Measurements from ENCODE around the gene FOXL2.

Gene FOXL2

DNA sequence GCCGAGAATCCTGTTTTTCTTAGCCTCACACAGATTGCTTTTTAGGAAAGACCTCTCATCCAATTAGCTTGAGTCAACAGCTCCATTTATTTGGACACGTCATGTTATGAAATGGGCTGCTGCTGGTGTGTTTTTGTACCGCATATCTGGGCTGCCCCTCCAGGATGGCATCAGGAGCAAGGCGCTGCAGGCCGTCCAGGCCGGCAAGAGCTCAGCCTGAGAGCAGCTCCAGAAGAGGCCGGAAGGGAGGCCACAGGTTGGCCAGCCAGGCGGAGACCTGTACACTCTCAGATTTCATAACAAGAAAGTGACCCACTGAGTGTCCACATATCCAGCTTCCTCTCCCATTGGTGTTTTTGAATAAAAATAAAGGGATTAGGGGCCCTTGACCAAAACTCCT lies 28.4 kb upstream of the FOXL2 start:
- TF ChIP-seq, protein P1, sequence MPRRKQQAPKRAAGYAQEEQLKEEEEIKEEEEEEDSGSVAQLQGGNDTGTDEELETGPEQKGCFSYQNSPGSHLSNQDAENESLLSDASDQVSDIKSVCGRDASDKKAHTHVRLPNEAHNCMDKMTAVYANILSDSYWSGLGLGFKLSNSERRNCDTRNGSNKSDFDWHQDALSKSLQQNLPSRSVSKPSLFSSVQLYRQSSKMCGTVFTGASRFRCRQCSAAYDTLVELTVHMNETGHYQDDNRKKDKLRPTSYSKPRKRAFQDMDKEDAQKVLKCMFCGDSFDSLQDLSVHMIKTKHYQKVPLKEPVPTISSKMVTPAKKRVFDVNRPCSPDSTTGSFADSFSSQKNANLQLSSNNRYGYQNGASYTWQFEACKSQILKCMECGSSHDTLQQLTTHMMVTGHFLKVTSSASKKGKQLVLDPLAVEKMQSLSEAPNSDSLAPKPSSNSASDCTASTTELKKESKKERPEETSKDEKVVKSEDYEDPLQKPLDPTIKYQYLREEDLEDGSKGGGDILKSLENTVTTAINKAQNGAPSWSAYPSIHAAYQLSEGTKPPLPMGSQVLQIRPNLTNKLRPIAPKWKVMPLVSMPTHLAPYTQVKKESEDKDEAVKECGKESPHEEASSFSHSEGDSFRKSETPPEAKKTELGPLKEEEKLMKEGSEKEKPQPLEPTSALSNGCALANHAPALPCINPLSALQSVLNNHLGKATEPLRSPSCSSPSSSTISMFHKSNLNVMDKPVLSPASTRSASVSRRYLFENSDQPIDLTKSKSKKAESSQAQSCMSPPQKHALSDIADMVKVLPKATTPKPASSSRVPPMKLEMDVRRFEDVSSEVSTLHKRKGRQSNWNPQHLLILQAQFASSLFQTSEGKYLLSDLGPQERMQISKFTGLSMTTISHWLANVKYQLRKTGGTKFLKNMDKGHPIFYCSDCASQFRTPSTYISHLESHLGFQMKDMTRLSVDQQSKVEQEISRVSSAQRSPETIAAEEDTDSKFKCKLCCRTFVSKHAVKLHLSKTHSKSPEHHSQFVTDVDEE (CRISPR knock-in tag; IDR thresholded peaks at IDR 0.05), result no peak
- TF ChIP-seq, protein P2, sequence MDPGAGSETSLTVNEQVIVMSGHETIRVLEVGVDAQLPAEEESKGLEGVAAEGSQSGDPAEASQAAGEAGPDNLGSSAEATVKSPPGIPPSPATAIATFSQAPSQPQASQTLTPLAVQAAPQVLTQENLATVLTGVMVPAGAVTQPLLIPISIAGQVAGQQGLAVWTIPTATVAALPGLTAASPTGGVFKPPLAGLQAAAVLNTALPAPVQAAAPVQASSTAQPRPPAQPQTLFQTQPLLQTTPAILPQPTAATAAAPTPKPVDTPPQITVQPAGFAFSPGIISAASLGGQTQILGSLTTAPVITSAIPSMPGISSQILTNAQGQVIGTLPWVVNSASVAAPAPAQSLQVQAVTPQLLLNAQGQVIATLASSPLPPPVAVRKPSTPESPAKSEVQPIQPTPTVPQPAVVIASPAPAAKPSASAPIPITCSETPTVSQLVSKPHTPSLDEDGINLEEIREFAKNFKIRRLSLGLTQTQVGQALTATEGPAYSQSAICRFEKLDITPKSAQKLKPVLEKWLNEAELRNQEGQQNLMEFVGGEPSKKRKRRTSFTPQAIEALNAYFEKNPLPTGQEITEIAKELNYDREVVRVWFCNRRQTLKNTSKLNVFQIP (CRISPR knock-in tag; IDR thresholded peaks at IDR 0.05; ENCODE audit: borderline replicate concordance, low read depth), result no peak
- no peak for TF ChIP-seq OSR1 (CRISPR knock-in tag; IDR thresholded peaks at IDR 0.05)
- no peak for TF ChIP-seq RARB (CRISPR knock-in tag; IDR thresholded peaks at IDR 0.05)
- TF ChIP-seq, protein P3, sequence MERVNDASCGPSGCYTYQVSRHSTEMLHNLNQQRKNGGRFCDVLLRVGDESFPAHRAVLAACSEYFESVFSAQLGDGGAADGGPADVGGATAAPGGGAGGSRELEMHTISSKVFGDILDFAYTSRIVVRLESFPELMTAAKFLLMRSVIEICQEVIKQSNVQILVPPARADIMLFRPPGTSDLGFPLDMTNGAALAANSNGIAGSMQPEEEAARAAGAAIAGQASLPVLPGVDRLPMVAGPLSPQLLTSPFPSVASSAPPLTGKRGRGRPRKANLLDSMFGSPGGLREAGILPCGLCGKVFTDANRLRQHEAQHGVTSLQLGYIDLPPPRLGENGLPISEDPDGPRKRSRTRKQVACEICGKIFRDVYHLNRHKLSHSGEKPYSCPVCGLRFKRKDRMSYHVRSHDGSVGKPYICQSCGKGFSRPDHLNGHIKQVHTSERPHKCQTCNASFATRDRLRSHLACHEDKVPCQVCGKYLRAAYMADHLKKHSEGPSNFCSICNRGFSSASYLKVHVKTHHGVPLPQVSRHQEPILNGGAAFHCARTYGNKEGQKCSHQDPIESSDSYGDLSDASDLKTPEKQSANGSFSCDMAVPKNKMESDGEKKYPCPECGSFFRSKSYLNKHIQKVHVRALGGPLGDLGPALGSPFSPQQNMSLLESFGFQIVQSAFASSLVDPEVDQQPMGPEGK (CRISPR knock-in tag; IDR thresholded peaks at IDR 0.05; ENCODE audit: borderline replicate concordance), result no peak
- TF ChIP-seq BACH2 (CRISPR knock-in tag; IDR thresholded peaks at IDR 0.05; ENCODE audit: borderline replicate concordance), result no peak
- TF ChIP-seq CSDC2 (CRISPR knock-in tag; IDR thresholded peaks at IDR 0.05), result no peak
- TF ChIP-seq TOX (CRISPR knock-in tag; IDR thresholded peaks at IDR 0.05; ENCODE audit: borderline replicate concordance), result no peak
- no peak for TF ChIP-seq ZNF565 (CRISPR knock-in tag; conservative IDR thresholded peaks at IDR 0.05; ENCODE audit: low read depth)
- no peak for TF ChIP-seq ZFP3 (CRISPR knock-in tag; IDR thresholded peaks at IDR 0.05)
- no peak for TF ChIP-seq PPARA (CRISPR knock-in tag; IDR thresholded peaks at IDR 0.05; ENCODE audit: borderline replicate concordance)
- ATAC-seq, result no peak

DNA sequence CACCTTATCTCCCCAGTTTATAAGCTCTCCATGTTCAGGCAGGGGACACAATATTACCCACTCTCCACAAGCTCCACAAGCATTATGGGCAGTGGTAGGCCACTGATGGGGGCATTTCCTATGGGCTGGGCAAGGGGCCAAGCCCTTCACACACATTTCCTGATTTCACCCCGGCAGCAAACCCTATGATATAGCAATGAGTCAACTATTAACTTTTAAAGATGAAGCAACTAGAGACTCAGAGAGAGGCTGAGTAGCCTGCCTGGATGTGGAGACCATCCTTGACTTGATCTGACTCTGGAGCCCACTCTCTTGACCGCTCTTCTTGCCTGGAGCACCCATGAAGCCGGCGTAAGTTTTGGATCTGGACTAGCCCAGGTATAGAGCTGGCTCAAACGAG lies 27.5 kb upstream of the FOXL2 start:
- no peak for ATAC-seq
- TF ChIP-seq, protein P3 (CRISPR knock-in tag; IDR thresholded peaks at IDR 0.05; ENCODE audit: borderline replicate concordance), result no peak
- TF ChIP-seq ZNF565 (CRISPR knock-in tag; conservative IDR thresholded peaks at IDR 0.05; ENCODE audit: low read depth), result no peak
- TF ChIP-seq ZFP30 (CRISPR knock-in tag; IDR thresholded peaks at IDR 0.05), result no peak
- no peak for TF ChIP-seq TCF4 (CRISPR knock-in tag; IDR thresholded peaks at IDR 0.05; ENCODE audit: borderline replicate concordance)
- TF ChIP-seq BACH2 (CRISPR knock-in tag; IDR thresholded peaks at IDR 0.05; ENCODE audit: borderline replicate concordance), result no peak
- TF ChIP-seq ISL1 (CRISPR knock-in tag; IDR thresholded peaks at IDR 0.05), result no peak
- TF ChIP-seq OSR1 (CRISPR knock-in tag; IDR thresholded peaks at IDR 0.05), result no peak
- TF ChIP-seq, protein P2 (CRISPR knock-in tag; IDR thresholded peaks at IDR 0.05; ENCODE audit: borderline replicate concordance, low read depth), result no peak
- no peak for TF ChIP-seq TOX (CRISPR knock-in tag; IDR thresholded peaks at IDR 0.05; ENCODE audit: borderline replicate concordance)

DNA sequence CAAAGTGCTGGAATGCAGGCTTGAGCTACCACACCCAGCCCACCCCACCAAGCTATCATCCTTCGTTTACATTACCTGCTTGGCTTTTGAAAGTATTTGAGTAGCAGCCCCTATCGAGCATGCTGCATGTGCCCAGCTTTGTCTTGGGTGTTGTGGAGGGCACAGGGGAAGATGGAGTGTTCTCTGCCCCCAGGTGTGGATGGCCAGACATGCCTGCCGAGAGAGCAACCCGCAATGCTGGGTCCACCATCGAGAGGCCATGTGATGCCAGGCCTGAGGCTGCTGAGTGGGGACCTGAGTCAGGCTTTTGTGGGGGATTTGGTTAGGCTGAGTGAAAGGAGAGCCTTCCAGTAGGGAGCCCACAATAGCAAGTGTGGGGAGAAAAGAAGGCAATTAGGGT lies 26.0 kb upstream of the FOXL2 start:
- ATAC-seq, result no peak
- no peak for TF ChIP-seq ARNTL (CRISPR knock-in tag; IDR thresholded peaks at IDR 0.05; ENCODE audit: borderline replicate concordance, low read depth)
- TF ChIP-seq, protein P2 (CRISPR knock-in tag; IDR thresholded peaks at IDR 0.05; ENCODE audit: borderline replicate concordance, low read depth), result no peak
- TF ChIP-seq ZFP30 (CRISPR knock-in tag; IDR thresholded peaks at IDR 0.05), result no peak
- no peak for TF ChIP-seq SNAI2 (CRISPR knock-in tag; IDR thresholded peaks at IDR 0.05)
- TF ChIP-seq BACH2 (CRISPR knock-in tag; IDR thresholded peaks at IDR 0.05; ENCODE audit: borderline replicate concordance), result no peak
- TF ChIP-seq GLIS3 (CRISPR knock-in tag; IDR thresholded peaks at IDR 0.05), result no peak
- TF ChIP-seq RARB (CRISPR knock-in tag; IDR thresholded peaks at IDR 0.05), result no peak
- TF ChIP-seq CSDC2 (CRISPR knock-in tag; IDR thresholded peaks at IDR 0.05), result no peak
- TF ChIP-seq, protein P1 (CRISPR knock-in tag; IDR thresholded peaks at IDR 0.05), result no peak
- no peak for TF ChIP-seq ZNF8 (CRISPR knock-in tag; IDR thresholded peaks at IDR 0.05)
- TF ChIP-seq ISL1 (CRISPR knock-in tag; IDR thresholded peaks at IDR 0.05), result no peak
- TF ChIP-seq ZC3H10 (CRISPR knock-in tag; IDR thresholded peaks at IDR 0.05), result no peak
- no peak for TF ChIP-seq ESRRG (CRISPR knock-in tag; IDR thresholded peaks at IDR 0.05)
- TF ChIP-seq, protein P4, sequence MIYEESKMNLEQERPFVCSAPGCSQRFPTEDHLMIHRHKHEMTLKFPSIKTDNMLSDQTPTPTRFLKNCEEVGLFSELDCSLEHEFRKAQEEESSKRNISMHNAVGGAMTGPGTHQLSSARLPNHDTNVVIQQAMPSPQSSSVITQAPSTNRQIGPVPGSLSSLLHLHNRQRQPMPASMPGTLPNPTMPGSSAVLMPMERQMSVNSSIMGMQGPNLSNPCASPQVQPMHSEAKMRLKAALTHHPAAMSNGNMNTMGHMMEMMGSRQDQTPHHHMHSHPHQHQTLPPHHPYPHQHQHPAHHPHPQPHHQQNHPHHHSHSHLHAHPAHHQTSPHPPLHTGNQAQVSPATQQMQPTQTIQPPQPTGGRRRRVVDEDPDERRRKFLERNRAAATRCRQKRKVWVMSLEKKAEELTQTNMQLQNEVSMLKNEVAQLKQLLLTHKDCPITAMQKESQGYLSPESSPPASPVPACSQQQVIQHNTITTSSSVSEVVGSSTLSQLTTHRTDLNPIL (CRISPR knock-in tag; IDR thresholded peaks at IDR 0.05; ENCODE audit: low read depth), result no peak
